Kidney tubule cell (primary cell): ENCODE measurements around the gene DAND5.
"Not testable (repeated sequence)": the region's sequence is repeated elsewhere in the genome, so short reads cannot be mapped to it uniquely, and the experiment has no call there.

Experiments
- DNase-seq: peaks from one replicate; pipeline ENCODE4 v3.0.0-alpha.2; 2018; ENCODE audit warnings: low spot score

Gene DAND5

DNA sequence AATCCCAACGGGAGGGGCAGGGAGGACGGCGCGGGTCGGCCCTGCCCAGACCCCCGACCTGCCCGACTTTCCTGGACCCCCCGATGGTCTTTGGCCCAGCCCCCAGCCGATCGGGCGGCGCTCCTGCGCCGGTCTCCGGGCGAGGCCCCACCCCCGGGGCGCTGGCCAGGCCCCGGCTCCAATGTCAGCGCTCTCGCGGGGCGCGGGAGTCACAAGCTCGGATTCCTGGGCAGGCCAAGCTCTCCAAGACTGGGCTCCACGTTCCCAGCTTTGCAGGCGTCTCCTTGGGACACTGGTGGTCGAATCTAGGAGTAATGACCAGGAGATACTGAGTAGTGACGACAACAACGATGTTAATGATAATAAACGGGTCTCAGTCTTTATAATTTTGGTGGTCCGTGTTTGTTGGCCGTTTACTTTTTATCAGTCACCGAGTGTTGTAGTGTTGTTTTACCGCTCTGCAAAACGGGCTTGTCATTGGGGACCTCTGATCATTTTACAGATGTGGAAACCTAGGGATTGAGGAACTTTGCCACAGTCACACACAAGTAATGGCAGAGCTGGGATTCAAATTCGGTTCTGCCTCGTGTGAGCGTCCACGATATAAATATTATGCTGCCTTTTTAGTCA is 23.2 kb upstream of the DAND5 start:
- peak; percentile 79 for DNase-seq

DNA sequence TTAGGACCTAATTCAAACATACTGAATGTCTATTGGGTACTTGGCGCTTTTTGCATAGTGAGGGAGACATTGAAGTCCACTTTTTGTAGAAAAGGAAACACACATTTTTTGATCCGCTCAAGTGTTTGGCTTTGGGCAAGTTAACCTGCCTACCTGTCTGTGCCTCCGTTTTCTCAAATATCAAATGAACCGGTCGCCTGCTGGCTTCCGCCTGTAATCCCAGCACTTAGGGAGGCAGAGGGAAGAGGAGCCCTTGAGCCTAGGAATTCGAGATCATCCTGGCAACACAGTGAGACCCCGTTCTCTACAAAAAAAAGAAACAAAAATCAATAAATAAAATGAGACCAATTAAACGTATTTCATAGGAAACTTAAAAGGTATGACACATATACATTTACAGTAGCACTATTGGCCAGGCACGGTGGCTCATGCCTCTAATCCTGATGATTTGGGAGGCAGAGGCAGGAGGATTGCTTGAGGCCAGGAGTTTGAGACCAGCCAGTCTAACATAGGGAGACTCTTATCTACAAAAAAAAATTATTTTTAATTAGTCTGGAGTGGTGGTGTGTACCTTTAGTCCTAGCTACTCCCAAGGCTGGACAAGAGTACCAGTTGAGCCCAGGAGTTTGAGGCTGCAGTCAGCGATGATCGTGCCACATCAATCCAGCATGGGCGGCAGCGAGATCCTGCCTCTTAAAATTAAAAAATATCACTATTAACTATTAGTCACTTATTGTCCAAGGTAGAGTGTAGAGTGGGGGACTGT is 22.5 kb upstream of the DAND5 start:
- no peak for DNase-seq

DNA sequence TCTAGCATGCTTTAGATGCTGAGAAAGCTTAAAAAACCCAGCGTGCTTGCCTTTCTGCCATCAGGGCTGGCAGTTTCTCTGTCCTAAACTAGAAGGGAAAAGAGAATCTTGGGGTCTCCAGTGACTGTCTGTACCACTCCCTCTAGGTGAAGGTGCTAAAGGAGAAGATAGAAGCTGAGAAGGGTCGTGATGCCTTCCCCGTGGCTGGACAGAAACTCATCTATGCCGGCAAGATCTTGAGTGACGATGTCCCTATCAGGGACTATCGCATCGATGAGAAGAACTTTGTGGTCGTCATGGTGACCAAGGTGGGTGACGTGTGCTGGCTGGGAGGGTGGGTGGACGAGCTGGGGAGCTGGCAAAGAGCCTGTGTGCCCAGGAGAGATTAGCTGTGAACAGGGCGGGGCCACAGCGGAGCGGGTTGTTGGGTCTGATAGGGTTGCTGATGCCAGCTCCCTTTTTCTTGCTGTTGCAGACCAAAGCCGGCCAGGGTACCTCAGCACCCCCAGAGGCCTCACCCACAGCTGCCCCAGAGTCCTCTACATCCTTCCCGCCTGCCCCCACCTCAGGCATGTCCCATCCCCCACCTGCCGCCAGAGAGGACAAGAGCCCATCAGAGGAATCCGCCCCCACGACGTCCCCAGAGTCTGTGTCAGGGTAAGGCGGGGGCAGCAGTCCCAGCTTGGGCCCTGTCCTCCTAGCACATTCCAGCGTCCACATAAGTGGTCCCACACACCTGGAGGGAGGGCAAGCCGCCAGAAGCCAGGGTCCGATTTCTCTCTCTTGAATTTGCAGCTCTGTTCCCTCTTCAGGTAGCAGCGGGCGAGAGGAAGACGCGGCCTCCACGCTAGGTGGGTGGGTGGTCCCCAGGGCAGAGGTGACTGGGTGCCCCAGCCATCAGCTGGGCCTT is 21.4 kb upstream of the DAND5 start:
- no peak for DNase-seq

DNA sequence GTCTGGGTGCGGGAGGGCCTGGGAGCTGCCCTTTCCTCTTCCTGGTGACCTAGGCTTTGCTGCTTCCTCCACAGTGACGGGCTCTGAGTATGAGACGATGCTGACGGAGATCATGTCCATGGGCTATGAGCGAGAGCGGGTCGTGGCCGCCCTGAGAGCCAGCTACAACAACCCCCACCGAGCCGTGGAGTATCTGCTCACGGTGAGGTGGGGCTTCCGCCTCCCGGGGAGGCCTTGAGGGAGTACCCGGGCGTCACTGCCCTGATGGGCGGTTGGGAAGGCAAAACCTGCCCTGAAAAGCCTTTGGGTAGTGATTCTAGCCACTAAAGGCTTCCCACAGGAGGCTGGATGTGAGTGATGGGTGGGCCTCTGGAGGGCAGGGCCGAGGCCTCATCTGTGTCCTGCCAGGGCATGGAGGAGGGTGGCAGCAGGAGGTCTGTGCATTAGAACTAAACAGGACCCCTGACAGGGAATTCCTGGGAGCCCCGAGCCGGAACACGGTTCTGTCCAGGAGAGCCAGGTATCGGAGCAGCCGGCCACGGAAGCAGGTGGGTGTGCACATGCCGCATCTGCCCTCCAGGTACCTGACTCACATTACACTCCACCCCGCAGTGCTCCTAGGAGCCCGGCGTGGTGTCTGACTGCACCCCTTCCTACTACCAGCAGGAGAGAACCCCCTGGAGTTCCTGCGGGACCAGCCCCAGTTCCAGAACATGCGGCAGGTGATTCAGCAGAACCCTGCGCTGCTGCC is 20.6 kb upstream of the DAND5 start:
- DNase-seq, result no peak

DNA sequence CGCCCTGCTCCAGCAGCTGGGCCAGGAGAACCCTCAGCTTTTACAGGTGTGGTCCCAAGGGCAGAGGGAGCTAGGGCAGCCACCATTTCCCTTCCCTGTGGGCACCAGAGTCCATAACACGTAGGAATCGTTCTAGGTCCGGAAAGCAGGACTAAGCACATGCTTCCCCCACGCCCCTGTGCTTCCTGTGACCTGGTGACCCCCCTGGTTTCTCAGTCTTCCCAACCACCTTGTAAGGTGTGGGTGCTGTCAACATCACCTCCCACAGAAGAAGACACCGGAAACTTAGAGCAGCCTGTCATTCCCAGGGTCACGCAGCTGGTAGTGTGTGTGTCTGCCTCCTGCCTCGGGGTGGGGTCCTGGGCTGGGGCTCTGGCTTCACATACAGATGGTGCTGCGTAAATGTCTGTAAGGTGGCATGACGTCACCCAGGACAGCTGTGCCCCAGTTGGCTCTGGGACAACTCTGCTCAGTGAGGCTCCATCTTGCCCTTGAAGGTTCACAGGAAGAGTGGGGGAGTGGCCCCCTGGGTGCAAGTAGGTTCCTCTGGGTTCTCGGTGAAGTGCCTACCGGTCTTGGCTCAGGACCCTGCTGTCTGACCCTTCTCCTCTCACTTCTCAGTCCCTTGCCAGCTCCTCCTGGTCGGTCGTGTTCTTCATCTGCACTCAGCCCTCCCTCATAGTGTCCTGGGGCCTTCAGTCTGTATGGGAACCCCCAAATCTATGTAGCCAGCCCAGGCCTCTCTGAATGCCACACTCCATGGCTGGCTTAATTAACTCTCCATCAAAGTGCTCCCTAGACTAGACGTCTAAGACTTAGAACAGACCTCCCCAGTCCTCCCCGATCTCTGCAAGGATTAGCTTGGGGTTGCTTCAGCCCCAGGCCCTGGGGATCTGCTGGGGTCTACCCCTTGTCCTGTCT is 19.8 kb upstream of the DAND5 start:
- no peak for DNase-seq

DNA sequence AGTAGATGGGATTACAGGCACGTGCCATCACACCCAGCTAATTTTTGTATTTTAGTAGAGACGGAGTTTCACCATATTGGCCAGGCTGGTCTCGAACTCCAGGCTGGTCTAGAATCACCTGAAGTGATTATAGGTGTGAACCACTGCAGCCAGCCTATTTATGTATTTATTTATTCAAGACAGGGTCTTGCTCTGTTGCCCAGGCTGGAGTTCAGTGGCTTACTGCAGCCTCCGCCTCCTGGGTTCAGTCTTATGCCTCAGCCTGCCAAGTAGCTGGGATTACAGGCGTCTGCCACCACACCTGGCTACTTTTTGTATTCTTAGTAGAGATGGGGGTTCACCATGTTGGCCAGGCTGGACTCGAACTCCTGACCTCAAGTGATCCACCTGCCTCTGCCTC is 17.3 kb upstream of the DAND5 start:
- not testable (repeated sequence) for DNase-seq

DNA sequence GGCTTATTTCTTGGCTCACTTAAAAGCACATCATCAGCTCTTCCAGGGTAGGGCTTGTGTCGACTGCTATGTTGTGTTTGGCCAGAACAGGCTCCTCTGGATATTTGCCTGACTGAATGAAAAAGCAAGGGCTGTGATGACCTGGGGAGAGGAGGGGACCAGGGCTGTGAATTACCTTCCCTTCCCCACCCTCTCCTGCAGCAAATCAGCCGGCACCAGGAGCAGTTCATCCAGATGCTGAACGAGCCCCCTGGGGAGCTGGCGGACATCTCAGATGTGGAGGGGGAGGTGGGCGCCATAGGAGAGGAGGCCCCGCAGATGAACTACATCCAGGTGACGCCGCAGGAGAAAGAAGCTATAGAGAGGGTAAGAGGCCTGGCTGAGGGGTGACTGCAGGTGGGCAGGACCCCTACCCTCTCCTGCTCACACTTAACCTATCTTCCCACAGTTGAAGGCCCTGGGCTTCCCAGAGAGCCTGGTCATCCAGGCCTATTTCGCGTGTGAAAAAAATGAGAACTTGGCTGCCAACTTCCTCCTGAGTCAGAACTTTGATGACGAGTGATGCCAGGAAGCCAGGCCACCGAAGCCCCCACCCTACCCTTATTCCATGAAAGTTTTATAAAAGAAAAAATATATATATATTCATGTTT is 16.8 kb upstream of the DAND5 start:
- DNase-seq, result peak; percentile 42

DNA sequence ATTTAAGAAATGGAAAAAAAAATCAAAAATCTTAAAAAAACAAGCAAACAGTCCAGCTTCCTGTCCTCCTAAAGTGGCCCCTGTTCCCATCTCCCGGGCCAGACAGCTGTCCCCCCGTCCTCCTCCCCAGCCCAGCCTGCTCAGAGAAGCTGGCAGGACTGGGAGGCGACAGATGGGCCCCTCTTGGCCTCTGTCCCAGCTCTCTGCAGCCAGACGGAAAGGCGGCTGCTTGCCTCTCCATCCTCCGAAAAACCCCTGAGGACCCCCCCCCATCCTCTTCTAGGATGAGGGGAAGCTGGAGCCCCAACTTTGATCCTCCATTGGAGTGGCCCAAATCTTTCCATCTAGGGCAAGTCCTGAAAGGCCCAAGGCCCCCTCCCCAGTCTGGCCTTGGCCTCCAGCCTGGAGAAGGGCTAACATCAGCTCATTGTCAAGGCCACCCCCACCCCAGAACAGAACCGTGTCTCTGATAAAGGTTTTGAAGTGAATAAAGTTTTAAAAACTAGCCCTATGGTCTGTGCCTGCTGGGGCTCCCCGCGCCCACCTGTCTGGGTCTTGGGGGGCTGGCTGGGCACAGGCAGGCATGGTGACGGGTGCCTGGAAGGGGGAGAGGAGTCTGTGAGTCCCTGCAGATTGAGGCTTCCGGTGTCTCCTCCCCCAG is 16.1 kb upstream of the DAND5 start:
- no peak for DNase-seq

DNA sequence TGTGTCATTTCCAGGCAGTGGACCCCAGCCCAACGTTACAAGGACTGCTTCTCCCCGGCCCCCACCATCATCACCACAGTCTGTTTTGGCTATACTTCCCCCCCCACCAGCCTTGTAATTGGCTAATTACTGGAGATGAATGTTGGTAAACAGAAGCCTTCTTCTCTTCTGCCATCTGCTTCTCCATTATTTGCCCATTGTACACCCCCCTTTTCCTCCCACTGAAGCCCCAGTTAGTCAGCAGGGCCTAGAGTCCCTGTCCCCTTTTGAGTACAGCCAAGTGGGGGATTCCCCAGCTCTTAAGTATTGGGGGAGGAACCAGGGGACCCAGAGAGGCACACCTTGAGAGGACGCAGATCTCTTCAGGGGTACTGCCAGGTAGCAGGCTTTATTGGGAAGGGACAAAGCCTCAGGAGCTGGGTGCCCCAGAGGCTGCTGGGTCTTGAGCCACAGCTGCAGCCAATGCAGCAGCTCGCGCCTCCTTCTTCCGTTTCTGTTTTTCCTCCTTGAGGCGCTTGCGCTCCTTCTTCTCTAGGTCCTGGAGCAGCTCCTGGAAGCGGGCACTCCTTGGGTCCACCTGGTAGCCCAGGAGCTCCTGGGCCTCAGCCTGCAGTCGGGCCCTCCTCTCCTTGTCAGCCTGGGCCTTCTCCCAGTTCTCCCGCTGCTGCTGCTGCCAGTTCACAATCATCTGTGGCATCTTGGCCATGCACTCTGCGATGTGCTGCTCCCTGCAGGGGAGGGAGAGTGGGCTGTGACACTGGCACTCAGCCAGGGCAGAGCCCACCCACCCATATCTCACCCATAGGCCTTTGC is 15.4 kb upstream of the DAND5 start:
- no peak for DNase-seq

DNA sequence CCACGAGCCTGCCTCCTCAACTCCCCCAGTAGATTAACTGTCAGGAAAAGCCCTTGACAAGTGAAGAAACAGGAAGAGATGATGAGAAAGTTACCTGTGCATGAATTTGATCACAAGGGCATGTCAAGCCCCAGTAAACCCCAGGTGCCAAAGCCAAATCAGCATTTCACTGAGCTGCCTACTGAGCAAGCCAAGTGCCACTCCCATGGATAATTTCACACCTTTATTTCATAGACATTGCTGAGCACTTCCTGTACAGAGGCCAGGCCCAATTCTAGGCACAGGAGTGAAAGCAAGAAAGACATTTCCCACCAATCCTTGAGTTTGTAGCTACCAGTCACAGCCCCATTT is 14.8 kb upstream of the DAND5 start:
- peak; percentile 25 for DNase-seq

DNA sequence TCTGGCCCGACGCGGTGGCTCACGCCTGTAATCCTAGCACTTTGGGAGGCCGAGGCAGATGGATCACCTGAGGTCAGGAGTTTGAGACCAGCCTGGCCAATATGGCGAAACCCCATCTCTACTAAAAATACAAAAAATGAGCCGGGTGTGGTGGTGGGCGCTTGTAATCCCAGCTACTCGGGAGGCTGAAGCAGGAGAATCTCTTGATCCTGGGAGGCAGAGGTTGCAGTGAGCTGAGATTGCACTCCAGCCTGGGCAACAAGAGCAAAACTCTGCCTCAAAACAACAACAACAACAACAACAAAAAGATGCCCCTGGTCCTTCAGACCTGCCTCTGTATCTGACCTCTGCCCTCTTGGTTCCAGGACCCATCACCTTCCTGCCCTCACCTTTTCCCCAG is 13.8 kb upstream of the DAND5 start:
- DNase-seq, result not testable (repeated sequence)

DNA sequence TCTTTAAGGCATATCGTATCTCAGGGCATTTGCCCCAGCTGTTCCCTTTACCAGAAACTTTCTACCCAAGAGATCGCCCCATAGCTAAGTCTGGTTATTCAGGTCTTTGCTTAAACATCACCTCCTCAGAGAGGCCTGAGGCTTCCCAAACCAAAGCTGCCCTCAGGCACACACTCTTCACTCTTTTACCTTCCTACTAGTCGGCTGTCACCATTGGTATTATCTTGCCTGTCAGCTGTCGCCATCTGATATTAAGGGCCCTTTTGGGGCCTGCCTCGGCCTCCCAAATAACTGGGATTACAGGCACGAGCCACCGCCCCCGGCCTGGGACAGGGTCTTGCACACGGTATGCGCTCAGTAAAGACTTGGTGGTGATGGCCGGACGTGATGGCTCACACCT is 13.4 kb upstream of the DAND5 start:
- no peak for DNase-seq

DNA sequence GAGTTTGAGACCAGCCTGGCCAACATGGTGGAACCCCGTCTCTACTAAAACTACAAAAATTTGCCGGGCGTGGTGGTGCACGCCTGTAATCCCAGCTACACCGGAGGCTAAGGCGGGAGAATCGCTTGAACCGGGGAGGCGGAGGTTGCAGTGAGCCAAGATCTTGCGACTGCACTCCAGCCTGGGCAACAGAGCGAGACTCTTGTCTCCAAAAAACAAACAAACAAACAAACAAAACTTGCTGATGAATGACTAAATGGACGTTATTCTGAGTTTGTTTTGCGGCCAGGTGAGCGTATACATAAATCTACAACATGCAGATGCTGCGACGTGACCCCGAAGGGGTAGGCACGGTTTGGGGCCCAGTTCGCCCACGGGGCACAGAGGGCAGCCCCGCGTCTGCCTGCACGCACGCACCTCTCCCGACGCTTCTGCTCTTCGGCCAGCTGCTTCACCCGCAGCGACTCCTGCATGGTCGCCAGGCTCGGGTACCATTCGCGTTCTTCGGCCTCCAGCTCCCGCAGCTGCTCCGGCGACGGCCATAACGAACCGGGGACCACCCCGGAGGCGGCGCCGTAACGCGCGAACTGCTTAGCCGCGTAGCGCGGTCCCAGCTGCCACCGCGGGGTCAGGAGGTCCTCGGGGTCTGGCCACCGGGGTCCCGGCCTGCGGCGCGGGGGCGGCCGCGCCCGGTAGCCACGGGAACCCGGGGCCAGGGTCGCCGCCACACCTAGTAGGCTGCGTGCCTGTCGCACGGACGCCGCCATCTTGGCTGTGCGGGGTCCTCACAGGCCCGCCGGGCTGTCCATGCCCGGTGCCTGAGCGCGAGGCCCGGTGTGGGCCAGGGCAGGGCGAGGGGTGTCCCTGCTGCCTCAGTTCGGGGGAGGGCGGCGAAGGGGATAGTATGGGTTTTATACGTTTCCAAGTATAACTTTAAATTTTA is 12.7 kb upstream of the DAND5 start, which contains the start of gene GADD45GIP1:
Gene GADD45GIP1 (minus strand): TSS at position 778 of the 943 bp plus-strand sequence. CDS start 11 bp downstream, at position 767.
- DNase-seq, result peak; percentile 86

DNA sequence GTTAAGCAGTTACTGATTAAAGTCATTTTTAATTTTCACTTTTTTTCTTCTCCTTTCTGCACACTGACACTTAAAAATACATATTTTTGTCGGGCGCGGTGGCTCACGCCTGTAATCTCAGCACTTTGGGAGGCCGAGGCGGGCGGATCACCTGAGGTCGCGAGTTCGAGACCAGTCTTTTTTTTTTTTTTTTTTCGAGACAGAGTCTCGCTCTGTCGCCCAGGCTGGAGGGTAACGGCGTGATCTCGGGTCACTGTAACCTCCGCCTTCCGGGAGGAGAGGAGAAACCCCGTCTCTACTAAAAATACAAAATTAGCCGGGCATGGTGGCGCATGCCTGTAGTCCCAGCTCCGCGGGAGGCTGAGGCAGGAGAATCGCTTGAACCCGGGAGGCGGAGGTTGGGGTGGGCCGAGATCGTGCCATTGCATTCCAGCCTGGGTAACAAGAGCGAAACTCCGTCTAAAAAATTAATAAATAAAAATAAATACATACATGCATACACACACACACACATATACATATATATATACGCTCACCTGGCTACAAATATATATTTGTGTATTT is 11.9 kb upstream of the DAND5 start:
- DNase-seq, result not testable (repeated sequence)

DNA sequence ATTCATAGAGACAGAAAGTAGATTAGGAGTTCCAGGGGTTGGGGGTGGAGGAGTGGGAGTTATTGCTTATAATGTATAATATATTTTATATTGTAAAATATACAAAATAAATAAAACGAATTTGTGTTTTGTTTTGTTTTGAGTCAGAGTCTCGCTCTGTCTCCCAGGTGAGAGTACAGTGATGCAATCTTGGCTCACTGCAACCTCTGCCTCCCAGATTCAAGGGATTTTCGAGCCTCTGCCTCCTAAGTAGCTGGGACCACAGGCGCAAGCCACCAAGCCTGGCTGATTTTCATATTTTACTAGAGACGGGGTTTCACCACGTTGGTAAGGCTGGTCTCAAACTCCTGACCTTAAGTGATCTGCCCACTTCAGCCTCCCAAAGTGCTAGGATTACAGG is 9.9 kb upstream of the DAND5 start:
- DNase-seq, result no peak

DNA sequence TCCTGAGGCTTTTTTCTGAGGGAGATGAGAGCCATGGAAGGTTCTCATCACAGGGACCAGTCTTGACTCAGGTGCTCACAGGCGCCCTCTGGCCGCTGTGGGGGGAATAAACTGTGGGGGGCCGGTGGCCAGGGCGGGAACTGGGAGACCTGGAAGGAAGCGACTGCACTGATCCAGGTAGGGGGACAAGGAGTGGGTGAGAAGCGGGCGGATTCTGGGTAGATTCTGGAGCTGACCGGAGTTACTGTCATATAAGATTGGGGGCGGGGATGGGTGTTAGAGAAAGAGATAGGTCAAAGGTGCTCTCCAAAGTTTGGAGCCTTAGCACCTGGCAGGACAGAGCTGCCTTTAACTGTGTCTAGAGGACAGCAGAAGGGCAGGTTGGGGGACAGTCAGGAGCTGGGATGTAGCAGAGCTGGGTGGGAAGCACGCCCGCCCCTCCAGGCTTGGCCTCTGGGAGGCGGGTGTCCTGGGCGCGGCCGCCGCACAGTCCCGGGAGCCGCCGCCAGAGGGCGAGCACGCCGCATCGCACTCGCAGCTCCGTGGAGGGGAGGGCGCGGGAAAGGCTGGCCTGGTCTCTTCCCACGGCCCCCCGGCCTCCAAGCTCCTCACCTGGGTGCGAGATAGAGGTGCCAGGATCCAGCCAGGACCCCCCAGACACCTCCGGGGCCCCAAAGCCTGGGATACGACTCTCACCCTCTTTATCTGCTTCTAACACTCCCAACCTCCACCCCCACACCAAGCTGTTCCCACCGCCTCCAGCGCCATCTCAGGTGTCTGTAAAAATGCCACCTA is 4.2 kb upstream of the DAND5 start:
- DNase-seq, result peak; percentile 77

DNA sequence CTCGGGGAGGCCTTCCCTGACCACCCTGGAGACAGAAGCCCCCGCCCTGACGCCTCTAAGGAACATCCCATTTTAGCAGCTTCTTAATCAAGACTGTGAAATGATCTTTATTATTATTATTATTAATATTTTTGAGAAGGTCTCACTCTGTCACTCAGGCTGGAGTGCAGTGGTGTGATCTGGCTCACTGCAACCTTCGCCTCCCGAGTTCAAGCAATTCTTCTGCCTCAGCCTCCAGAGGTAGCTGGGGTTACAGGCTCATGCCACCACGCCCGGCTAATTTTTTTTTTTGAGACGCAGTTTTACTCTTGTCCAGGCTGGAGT is 3.6 kb upstream of the DAND5 start:
- DNase-seq, result no peak
